ENCODE measurements around the gene KCNK1. TPM values are rescaled to one million over a fixed set of nuclear protein-coding genes. Genes with fewer than 3 reads are reported as not detected.

The KCNK1 gene
- total and polyA plus RNA-seq, 2 of the 4 experiments (the other 2 are of a cell fraction) = 0.90 to 1.6 TPM

GRCh38 chr1:233710507-233710906 is 96.6 kb downstream of the KCNK1 start:
- H2BK20ac ChIP-seq (ENCODE audit: low read depth, low read length) = no peak overlapping the region
- H4K8ac ChIP-seq (ENCODE audit: low read depth in 2 of 2, low read length in 2 of 2) = no peak overlapping the region
- H3K36me3 ChIP-seq (ENCODE audit: control insufficient read depth, insufficient read depth, low read length) = no peaks in the 10 kb centered on the region
- H4K5ac ChIP-seq (ENCODE audit: low read depth, low read length) = no peak overlapping the region
- no peak overlapping the region for H3K18ac ChIP-seq (ENCODE audit: low read depth, low read length)
- no peaks in the 10 kb centered on the region for H3K9me1 ChIP-seq (ENCODE audit: insufficient read depth, low read length)
- H2BK5ac ChIP-seq (ENCODE audit: low read depth, low read length, poor library complexity, severe bottlenecking) = no peak overlapping the region
- H3K79me1 ChIP-seq (ENCODE audit: low read depth in 1 of 2, low read length in 2 of 2) = no peaks in the 10 kb centered on the region
- intact Hi-C loops (cut with micrococcal nuclease) = no loop called here
- no TSS peak for BruUV-seq (replicated peaks)
- H3K4me3 ChIP-seq (ENCODE audit: insufficient read depth, low read depth, low read length) = no peak overlapping the region
- ATAC-seq (ENCODE audit: low read depth) (no peak), DNase-seq (no peak)
- H2AK9ac ChIP-seq (replicated peaks; ENCODE audit: low read depth, low read length, poor library complexity) = no peak overlapping the region
- H3K4me2 ChIP-seq (ENCODE audit: low read depth, low read length) = no peak overlapping the region
- no peak overlapping the region for H2AFZ ChIP-seq (replicated peaks; ENCODE audit: low read length, poor library complexity)
- H2BK120ac ChIP-seq (ENCODE audit: low read depth, low read length) = no peak overlapping the region
- POLR2A ChIA-PET (ENCODE audit: unreplicated experiment) = no interaction called here
- dilution Hi-C loops (cut with HindIII; ENCODE audit: low sequenced_read_pairs, unreplicated experiment) = no loop called here
- no peak overlapping the region for H3K56ac ChIP-seq (ENCODE audit: extremely low read depth, insufficient read depth, low read length)
- TF ChIP-seq NFE2L2 (IDR thresholded peaks at IDR 0.05; ENCODE audit: low read depth, low read length) (no peak), ELK1 (IDR thresholded peaks at IDR 0.05; ENCODE audit: borderline replicate concordance, low read depth, low read length) (no peak), CEBPB (IDR thresholded peaks at IDR 0.05; ENCODE audit: low read depth, low read length) (no peak), MAFK (IDR thresholded peaks at IDR 0.05; ENCODE audit: low read depth, low read length) (no peak), RFX5 (IDR thresholded peaks at IDR 0.05; ENCODE audit: low read depth, low read length) (no peak), RCOR1 (IDR thresholded peaks at IDR 0.05; ENCODE audit: insufficient replicate concordance, low read length) (no peak), RAD21 (IDR thresholded peaks at IDR 0.05; ENCODE audit: low read length) (no peak), CHD1 (IDR thresholded peaks at IDR 0.05; ENCODE audit: low read depth, low read length) (no peak)
- no peak overlapping the region for H2BK15ac ChIP-seq (ENCODE audit: low read depth, low read length)
- no peaks in the 10 kb centered on the region for H4K20me1 ChIP-seq (ENCODE audit: insufficient read depth, low read length)
- WGBS, 2 experiments (ENCODE audit: extremely low coverage in 2 of 2, insufficient read length in 1 of 2) = no CpG with 5 or more reads among the region's 1 CpG
- H3K9me3 ChIP-seq (ENCODE audit: control insufficient read depth, insufficient read depth, low read length) = peaks cover 7% of the 10 kb centered on the region; the same call in 1 of the 2 replicates
- no peaks in the 10 kb centered on the region for H3K4me1 ChIP-seq (ENCODE audit: control insufficient read depth, insufficient read depth, low read length)
- no peak overlapping the region for H2AK5ac ChIP-seq (ENCODE audit: low read depth, low read length)
- no peaks in the 10 kb centered on the region for H3K27me3 ChIP-seq (ENCODE audit: control insufficient read depth, insufficient read depth, low read length)
- CTCF ChIA-PET = interaction anchor here (1.1 kb wide), 1 partner anchor 51 kb away, joined by 3 read pairs; no protein-coding TSS in a partner anchor
- no peak overlapping the region for H3K23ac ChIP-seq (ENCODE audit: low read depth, low read length)
- in situ Hi-C loops (cut with MboI; ENCODE audit: low sequenced_read_pairs) = no loop called here
- H3K27ac ChIP-seq (ENCODE audit: insufficient read depth, low read length) = no peak overlapping the region
- no peak overlapping the region for H3K9ac ChIP-seq (ENCODE audit: low read depth, low read length)
- no peak overlapping the region for H3K14ac ChIP-seq (replicated peaks; ENCODE audit: low read depth, low read length)
- no peak overlapping the region for H3K4ac ChIP-seq (ENCODE audit: low read depth, low read length)
- H4K91ac ChIP-seq (ENCODE audit: insufficient read depth, low read depth, low read length) = no peak overlapping the region

All from IMR-90 (cell line).